Common myeloid progenitor, CD34-positive (primary cell): ENCODE results near the gene PCDH15.

Experiments
- CTCF ChIA-PET: fragments of 350-600 bp; sonication (Branson Sonifier 250); formaldehyde crosslinking; loops from one replicate; lab custom pipeline; 2021; ENCODE audit warnings: antibody characterized with exemption; lab: Charles Lee
- POLR2A ChIA-PET: fragments of 350-600 bp; sonication (Branson Sonifier 250); formaldehyde crosslinking; loops from one replicate; lab custom pipeline; 2021; ENCODE audit warnings: antibody characterized with exemption; lab: Charles Lee
- DNase-seq, 3 donors: peaks; one replicate each; pipeline versions ENCODE4 v3.0.0 to v3.0.0-alpha.2; 2013
- H3K27ac ChIP-seq, 2 experiments: 1 replicate in 1 of 2; 2 replicates in 1 of 2; pipeline ENCODE4 v1.7.0; 2013; ENCODE audit warnings: inconsistent platforms in 2 of 2, low read length in 2 of 2, mild to moderate bottlenecking in 2 of 2, low read depth in 1 of 2, moderate library complexity in 1 of 2; ENCODE audit not compliant: severe bottlenecking in 2 of 2, insufficient read depth in 1 of 2, poor library complexity in 1 of 2
- H3K27me3 ChIP-seq, 5 experiments: replicated peaks in 2 of 5; 1 replicate in 3 of 5; 2 replicates in 2 of 5; pipeline versions ENCODE4 v1.6.1 to v1.7.0; 2013; ENCODE audit warnings: low read length in 4 of 5, mild to moderate bottlenecking in 2 of 5, moderate library complexity in 2 of 5, inconsistent platforms in 1 of 5; ENCODE audit not compliant: insufficient read depth in 5 of 5, control insufficient read depth in 4 of 5
- H3K36me3 ChIP-seq, 4 experiments: 1 replicate in 2 of 4; 2 replicates in 2 of 4; pipeline versions ENCODE4 v1.6.1 to v1.7.0; 2013; ENCODE audit warnings: low read length in 3 of 4, control low read depth in 1 of 4, mild to moderate bottlenecking in 1 of 4; ENCODE audit not compliant: control insufficient read depth in 4 of 4, insufficient read depth in 4 of 4
- H3K4me1 ChIP-seq, 4 experiments: 1 replicate in 3 of 4; 2 replicates in 1 of 4; pipeline versions ENCODE4 v1.6.1 to v1.7.1; 2013; ENCODE audit warnings: low read length in 3 of 4, mild to moderate bottlenecking in 3 of 4, control low read depth in 1 of 4, inconsistent platforms in 1 of 4, moderate library complexity in 1 of 4; ENCODE audit not compliant: control insufficient read depth in 4 of 4, insufficient read depth in 4 of 4; ENCODE audit errors: control extremely low read depth in 1 of 4
- H3K4me3 ChIP-seq, 7 experiments: 1 replicate in 4 of 7; 2 replicates in 3 of 7; pipeline versions ENCODE4 v1.5.1 to v1.7.0; 2013; ENCODE audit warnings: mild to moderate bottlenecking in 7 of 7, low read length in 6 of 7, moderate library complexity in 6 of 7, inconsistent platforms in 2 of 7, low read depth in 2 of 7, control low read depth in 1 of 7; ENCODE audit not compliant: insufficient read depth in 4 of 7, control insufficient read depth in 1 of 7; ENCODE audit errors: extremely low read depth in 1 of 7
- H3K9me3 ChIP-seq, 5 experiments: 1 replicate in 4 of 5; 2 replicates in 1 of 5; pipeline versions ENCODE4 v1.6.1 to v1.7.1; 2013; ENCODE audit warnings: low read length in 4 of 5, mild to moderate bottlenecking in 2 of 5, inconsistent platforms in 1 of 5, low read depth in 1 of 5, moderate library complexity in 1 of 5; ENCODE audit not compliant: control insufficient read depth in 4 of 5, insufficient read depth in 2 of 5; ENCODE audit errors: control extremely low read depth in 1 of 5
- WGBS: methylation state at CpG from one replicate; pipeline ENCODE4 v1.1.5; 2013; ENCODE audit not compliant: insufficient coverage; 5-methylcytosine and 5-hydroxymethylcytosine counted together

PCDH15 gene

GRCh38 chr10:54137396-54137795, 663.6 kb downstream of the PCDH15 start:
- WGBS: 90% methylated on average over 2 of the region's 2 CpGs
- ChIA-PET CTCF (interaction anchor here (1.1 kb wide), 1 partner anchor 10 kb away, joined by 3 read pairs; no protein-coding TSS in a partner anchor), POLR2A (no interaction called here)
- Histone ChIP-seq H3K36me3 (no peaks in the 10 kb centered on the region), H3K9me3 (peaks cover 0 to 14% (median 3%) of the 10 kb centered on the region in 5 experiments), H3K4me1 (no peaks in the 10 kb centered on the region), H3K4me3 (no peak overlapping the region), H3K27me3 (no peaks in the 10 kb centered on the region), H3K27ac (no peak overlapping the region)
- DNase-seq: no peak

GRCh38 chr10:54133203-54133602, 667.8 kb downstream of the PCDH15 start:
- no peak overlapping the region for H3K27ac ChIP-seq
- no peaks in the 10 kb centered on the region for H3K27me3 ChIP-seq
- POLR2A ChIA-PET: no interaction called here
- WGBS: no CpG with 5 or more reads among the region's 3 CpGs
- H3K36me3 ChIP-seq: no peaks in the 10 kb centered on the region
- peaks cover 0 to under 1% (median 0%) of the 10 kb centered on the region in 5 experiments for H3K9me3 ChIP-seq
- CTCF ChIA-PET: interaction anchor here (1.0 kb wide), 1 partner anchor 8 kb away, joined by 4 read pairs; no protein-coding TSS in a partner anchor
- DNase-seq: peak in 1 of 3 donors; percentile 0
- H3K4me3 ChIP-seq: no peak overlapping the region
- H3K4me1 ChIP-seq: no peaks in the 10 kb centered on the region

- no peak overlapping the region for H3K27ac ChIP-seq
- no peaks in the 10 kb centered on the region for H3K36me3 ChIP-seq
- no peaks in the 10 kb centered on the region for H3K27me3 ChIP-seq
- POLR2A ChIA-PET: no interaction called here
- H3K4me3 ChIP-seq: no peak overlapping the region
- CTCF ChIA-PET: interaction anchor here (1.2 to 1.5 kb wide), 2 partner anchors 21 to 269 kb away, joined by 3 to 4 read pairs; no protein-coding TSS in a partner anchor
- H3K9me3 ChIP-seq: no peaks in the 10 kb centered on the region
- no peak for DNase-seq
- no peaks in the 10 kb centered on the region for H3K4me1 ChIP-seq
- WGBS: 81% methylated on average over 3 of the region's 6 CpGs
These were observed 669.2 kb downstream of the PCDH15 start for GRCh38 chr10:54131833-54132232.

GRCh38 chr10:54130394-54130793, 670.6 kb downstream of the PCDH15 start:
- Histone ChIP-seq H3K27ac (no peak overlapping the region), H3K4me3 (no peak overlapping the region), H3K9me3 (no peaks in the 10 kb centered on the region), H3K27me3 (no peaks in the 10 kb centered on the region), H3K36me3 (no peaks in the 10 kb centered on the region), H3K4me1 (no peaks in the 10 kb centered on the region)
- CTCF ChIA-PET: no interaction called here
- no peak for DNase-seq
- POLR2A ChIA-PET: no interaction called here
- WGBS: 71% methylated on average over 5 of the region's 6 CpGs

- ChIA-PET CTCF (interaction anchor here (0.7 to 1.8 kb wide), 2 partner anchors 8 to 888 kb away, joined by 3 to 4 read pairs; no protein-coding TSS in a partner anchor), POLR2A (no interaction called here)
These were observed 675.8 kb downstream of the PCDH15 start for GRCh38 chr10:54125098-54125747.

GRCh38 chr10:54124209-54124885, 676.7 kb downstream of the PCDH15 start:
- ChIA-PET CTCF (interaction anchor here (0.7 to 1.8 kb wide), 2 partner anchors 9 to 888 kb away, joined by 3 to 4 read pairs; no protein-coding TSS in a partner anchor), POLR2A (no interaction called here)
- H3K9me3 ChIP-seq: no peaks in the 10 kb centered on the region
- H3K27ac ChIP-seq: no peak overlapping the region
- H3K27me3 ChIP-seq: no peaks in the 10 kb centered on the region
- no peak for DNase-seq
- WGBS: 96% methylated on average over 4 of the region's 6 CpGs
- H3K4me3 ChIP-seq: no peak overlapping the region
- H3K4me1 ChIP-seq: no peaks in the 10 kb centered on the region
- H3K36me3 ChIP-seq: no peaks in the 10 kb centered on the region

More at GRCh38 chr10:54125098-54125747, 675.8 kb downstream of the PCDH15 start:
- no peaks in the 10 kb centered on the region for H3K36me3 ChIP-seq
- no peaks in the 10 kb centered on the region for H3K27me3 ChIP-seq
- 100% methylated on average over 1 of the region's 3 CpGs for WGBS
- H3K27ac ChIP-seq: no peak overlapping the region
- no peaks in the 10 kb centered on the region for H3K9me3 ChIP-seq
- no peaks in the 10 kb centered on the region for H3K4me1 ChIP-seq
- H3K4me3 ChIP-seq: no peak overlapping the region
- DNase-seq: no peak

- ChIA-PET POLR2A (no interaction called here), CTCF (no interaction called here)
- Histone ChIP-seq H3K36me3 (no peaks in the 10 kb centered on the region), H3K27me3 (no peaks in the 10 kb centered on the region), H3K4me3 (no peak overlapping the region), H3K27ac (no peak overlapping the region), H3K4me1 (no peaks in the 10 kb centered on the region), H3K9me3 (no peaks in the 10 kb centered on the region)
- DNase-seq: no peak
- 0% methylated on average over 1 of the region's 1 CpG for WGBS
These were observed 680.2 kb downstream of the PCDH15 start for GRCh38 chr10:54120806-54121205.
